GM12892 (cell line): Measurements from ENCODE around the gene MME.

Source experiments
- DNase-seq: peaks from one replicate; pipeline ENCODE4 v3.0.0; 2011; ENCODE audit not compliant: insufficient read length
- FAIRE-seq: peaks from 2 replicates; lab custom pipeline; 2011; peaks lifted over from hg19 to GRCh38; lab: Jason Lieb, UNC
- POLR2A ChIP-seq: IDR thresholded peaks from 2 replicates; pipeline ENCODE4 v1.6.1; 2011; ENCODE audit warnings: low read depth, low read length, control low read depth
- POLR2AphosphoS5 ChIP-seq: IDR thresholded peaks from 2 replicates; pipeline ENCODE4 v1.6.1; 2011; ENCODE audit warnings: low read depth, low read length, control low read depth
- TAF1 ChIP-seq: IDR thresholded peaks from 2 replicates; pipeline ENCODE4 v1.6.1; 2011; ENCODE audit warnings: low read depth, mild to moderate bottlenecking, control low read depth, low read length, borderline replicate concordance

Gene MME

DNA sequence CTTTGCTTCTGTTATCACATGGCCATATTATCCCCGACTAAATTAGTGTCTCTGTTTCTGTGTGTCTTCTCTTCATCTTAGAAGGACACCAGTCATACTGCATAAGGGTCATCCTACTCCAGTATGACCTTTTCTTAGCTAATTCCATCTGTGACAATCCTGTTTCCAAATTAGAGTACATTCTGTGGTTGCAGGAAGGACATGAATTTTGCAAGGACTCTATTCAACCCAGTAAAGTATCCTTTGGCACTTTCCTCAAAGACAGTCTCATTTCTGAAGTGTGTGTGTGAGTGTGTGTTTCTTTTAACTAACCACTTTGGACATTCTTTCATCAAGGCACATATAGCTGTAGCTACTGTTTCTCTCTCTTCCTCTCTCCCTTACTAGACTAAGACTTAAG is 15.2 kb upstream of the MME start:
- no peak for DNase-seq
- no peak for FAIRE-seq
- TF ChIP-seq TAF1 (no peak), POLR2A (no peak), POLR2AphosphoS5 (no peak)

DNA sequence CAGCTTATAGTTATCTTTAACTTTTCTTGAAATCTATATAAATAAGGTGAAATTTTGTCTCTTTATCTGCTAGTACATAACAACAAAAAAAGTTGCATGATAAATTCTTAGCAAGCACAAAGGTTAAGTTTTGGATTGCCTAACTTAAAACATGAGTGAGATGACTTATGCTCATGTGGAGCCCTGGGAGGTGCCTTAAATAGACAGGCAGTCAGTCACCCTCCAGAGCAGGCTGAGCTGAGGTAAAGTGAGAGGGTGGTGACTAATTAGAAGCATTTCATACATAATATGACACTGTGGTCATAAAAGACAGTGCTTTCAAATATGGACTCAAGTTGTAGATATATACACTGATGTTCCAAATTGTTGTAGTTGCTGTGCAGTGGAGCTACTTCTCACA is 14.6 kb upstream of the MME start:
- TF ChIP-seq POLR2A (no peak), TAF1 (no peak), POLR2AphosphoS5 (no peak)
- FAIRE-seq (no peak), DNase-seq (no peak)

DNA sequence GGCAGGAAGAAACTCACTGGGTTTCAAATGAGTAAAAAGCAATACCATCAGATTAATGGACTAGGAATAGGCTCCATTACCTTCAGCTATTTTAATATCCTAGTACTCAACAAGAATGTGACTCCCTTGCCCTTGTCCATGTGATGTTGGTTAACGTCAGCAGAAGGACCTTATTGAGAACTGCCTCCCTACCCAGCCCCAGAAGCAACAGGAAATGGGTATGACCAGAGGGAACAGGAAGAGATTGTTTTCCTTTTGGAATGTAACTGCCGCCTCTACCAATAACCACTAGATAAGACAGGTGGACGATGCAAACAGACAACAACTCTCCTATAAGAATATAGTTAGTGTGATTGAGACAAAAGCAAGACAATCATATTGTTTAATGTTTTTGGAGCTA is 10.4 kb upstream of the MME start:
- DNase-seq: no peak
- TF ChIP-seq POLR2A: no peak
- no peak for TF ChIP-seq POLR2AphosphoS5
- no peak for TF ChIP-seq TAF1
- FAIRE-seq: no peak

DNA sequence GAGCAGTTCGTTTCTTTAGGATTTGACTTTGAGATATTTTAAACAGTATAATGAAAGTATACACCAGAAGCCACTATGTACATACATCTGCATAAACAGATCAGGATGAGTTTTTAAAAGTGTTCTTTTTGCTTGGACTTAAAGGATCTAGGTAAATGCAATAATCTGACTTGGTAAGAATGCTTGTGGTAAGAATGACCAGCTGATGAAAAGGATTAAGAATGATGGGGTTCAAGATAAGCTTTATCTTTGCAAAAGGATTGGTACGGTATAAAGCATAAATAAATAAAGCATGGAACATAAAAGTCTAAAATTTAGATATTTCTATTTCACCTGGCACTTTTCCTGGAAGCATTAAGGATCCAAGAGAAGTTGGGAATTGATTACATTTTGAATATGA is 9.8 kb upstream of the MME start:
- DNase-seq (no peak), FAIRE-seq (no peak)
- TF ChIP-seq TAF1 (no peak), POLR2AphosphoS5 (no peak), POLR2A (no peak)

DNA sequence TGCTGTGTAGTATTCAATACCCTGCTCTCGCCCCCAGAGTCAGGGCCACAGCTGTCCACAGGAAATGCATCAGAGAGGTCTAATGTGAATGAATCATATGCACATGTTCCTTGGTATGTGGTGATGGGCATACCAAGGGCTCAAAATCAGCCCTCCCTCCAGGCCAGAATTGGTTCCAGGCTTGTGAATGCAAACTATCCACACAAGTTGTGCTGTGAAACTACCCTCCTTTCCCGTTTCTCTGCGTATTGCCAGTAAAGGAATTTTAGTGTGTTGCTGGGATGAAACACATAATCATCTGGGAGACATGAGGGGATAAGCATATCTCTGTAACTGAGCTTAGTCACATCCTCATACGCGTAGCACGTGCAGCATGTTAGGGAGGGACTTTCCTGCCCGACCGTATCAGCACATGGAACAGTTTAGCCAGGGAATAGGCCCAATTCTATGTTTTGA is 9.2 kb upstream of the MME start:
- DNase-seq (no peak), FAIRE-seq (no peak)
- no peak for TF ChIP-seq TAF1
- no peak for TF ChIP-seq POLR2A
- TF ChIP-seq POLR2AphosphoS5: no peak

DNA sequence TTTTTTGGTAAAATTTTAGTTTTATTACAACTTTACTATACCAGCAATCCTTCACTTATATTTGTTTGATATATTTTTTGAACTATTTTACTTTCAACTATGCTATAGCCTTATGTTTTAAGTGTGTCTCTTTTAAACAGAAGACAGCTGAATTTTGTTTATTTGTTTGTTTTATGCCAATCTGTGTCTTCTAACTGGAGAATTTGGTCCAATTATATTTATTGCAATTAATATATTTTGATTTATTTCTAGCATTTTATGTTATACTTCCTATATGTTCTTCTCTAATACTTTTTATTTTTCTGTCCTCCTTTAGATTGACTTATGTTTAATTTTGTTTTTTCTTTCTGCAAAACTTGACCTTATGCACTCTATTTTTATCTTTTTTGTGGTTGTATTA is 4.9 kb upstream of the MME start:
- no peak for FAIRE-seq

DNA sequence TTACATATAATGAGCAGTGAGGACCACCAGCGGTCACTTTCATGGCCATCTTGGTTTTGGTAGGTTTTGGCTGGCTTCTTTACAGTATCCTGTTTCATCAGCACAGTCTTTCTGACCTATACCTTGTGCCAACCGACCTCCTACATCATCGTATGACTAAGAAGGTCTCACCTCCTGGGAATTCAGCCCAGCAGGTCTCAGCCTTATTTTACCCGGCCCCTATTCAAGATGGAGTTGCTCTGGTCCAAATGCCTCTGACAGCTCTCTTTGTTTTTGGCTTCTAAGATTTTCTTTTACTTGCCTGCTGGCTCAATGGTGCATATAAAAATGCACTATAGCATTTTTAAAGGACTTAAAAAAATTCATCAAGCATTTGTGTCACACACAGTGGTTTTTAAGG is 3.2 kb upstream of the MME start:
- FAIRE-seq (no peak), DNase-seq (no peak)
- no peak for TF ChIP-seq POLR2A
- TF ChIP-seq TAF1: no peak
- no peak for TF ChIP-seq POLR2AphosphoS5

More for the DNA sequence above, 4.9 kb upstream of the MME start:
- DNase-seq: no peak
- TF ChIP-seq POLR2AphosphoS5 (no peak), POLR2A (no peak), TAF1 (no peak)

DNA sequence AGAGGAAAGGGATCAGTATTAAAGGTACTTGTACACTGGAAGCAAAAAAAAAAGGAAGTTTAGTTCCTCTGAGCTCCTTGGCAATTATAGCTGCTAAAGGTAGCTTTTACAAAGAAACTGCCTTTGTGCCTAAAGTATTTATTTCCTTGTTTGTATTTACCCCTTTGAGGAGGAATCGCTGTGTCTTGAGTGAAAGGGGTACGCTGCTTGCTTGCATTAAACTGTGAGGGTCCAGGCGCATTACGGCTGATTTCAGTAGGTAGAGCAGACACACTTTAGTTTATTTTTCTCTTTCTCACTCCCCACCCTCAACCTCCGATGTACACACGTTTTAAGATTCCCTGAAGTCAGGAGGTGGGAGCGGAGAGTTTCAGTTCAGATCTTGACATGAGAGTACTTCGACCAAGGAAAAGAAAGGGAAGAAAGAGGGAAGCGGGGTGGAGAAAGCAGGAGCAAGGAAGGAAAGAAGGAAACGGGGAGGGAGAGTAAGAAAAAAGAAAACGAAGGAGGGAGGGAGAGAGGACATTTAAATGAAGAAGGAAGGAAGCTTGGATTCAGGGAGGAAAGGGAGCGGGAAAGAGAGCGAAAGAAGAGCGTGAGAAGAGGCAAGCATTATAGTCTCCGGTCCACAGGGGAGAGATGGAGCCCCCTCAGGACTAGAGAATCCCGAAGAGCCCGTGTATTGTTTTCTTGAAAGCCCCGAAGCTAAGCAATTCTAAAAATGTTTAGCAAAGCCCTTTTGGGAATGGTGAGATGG is 1.2 kb upstream of the MME start:
- TF ChIP-seq POLR2A (no peak), TAF1 (no peak), POLR2AphosphoS5 (no peak)
- FAIRE-seq (no peak), DNase-seq (no peak)

DNA sequence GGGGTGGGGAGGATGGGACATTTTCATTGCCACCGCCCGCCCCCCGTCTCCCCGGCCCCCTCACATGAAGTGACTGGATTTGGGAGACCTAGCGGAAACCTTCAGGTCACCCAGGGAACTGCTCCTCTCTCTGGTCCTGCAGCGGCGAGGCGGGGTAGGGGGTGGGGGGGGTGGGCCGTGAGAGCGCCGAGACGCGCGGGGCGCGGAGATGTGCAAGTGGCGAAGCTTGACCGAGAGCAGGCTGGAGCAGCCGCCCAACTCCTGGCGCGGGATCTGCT is 712 bp upstream of the MME start:
- TF ChIP-seq POLR2AphosphoS5 (no peak), POLR2A (no peak), TAF1 (no peak)
- DNase-seq: no peak
- FAIRE-seq: no peak

DNA sequence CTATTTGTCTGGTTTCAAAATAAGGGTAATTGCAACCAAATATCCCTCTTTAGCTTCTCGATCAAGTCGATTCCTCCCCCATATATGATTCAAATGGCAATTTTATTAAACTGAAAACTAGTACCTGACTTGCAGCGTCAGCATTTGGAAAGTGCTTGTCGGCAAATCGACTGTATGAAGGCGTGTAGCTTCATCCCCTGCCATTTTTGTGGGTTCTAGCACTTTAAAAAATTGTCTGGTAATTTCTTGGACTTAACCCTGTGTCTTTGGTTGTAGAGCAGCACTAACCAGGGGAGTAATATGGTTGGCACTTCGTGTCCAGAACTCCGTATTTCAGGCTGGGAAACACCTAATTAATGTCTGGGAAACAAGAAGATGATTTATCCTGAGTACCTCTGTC is 573 bp downstream of the MME start:
- TF ChIP-seq TAF1 (no peak), POLR2A (no peak), POLR2AphosphoS5 (no peak)
- DNase-seq (no peak), FAIRE-seq (no peak)

DNA sequence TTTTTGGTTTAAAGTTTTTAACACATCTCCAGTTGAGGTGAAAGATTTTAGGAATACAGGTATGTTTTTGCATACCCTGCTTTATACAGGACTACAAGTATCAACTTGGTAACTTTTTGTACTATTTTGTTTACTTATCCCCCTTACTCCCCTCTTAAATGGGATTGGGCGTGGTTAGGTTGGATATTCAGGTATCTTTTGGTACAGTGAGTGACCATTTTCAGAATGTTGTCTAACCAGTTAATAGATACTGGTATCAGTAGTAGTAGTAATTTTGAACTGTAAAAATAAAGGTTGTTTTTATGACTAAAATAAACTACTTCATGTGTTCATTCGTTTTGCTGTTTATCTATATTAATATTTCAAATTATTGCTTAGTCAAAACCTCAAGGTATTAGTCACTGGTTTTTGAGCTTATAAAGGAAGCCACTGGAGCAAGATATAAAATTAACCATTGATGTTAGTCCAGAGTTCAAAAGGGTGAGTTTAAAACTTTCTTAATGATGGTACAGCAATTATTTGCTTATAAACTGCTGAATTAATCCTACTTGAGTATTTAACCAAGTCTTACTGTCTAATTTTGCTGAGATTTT is 3.3 kb downstream of the MME start:
- DNase-seq (no peak), FAIRE-seq (no peak)
- TF ChIP-seq TAF1 (no peak), POLR2AphosphoS5 (no peak), POLR2A (no peak)

DNA sequence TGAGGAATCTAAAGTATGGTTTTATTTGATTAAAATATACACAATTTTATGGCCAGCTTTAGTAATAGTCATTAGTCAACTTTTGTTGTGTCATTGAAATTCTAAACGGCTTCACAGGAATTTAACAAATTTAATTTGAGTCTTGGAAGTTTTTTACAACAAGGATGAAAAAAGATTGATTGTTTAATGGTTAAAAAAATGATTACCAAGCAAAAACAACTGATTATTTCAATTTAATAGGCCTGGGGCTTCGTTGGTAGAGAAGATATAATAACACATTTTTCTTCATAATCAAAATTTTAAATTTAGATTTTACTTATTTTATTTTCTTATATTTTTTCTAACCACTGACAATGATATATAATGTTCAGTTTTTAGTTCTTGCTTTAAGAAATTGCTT is 4.4 kb downstream of the MME start:
- FAIRE-seq (no peak), DNase-seq (no peak)

DNA sequence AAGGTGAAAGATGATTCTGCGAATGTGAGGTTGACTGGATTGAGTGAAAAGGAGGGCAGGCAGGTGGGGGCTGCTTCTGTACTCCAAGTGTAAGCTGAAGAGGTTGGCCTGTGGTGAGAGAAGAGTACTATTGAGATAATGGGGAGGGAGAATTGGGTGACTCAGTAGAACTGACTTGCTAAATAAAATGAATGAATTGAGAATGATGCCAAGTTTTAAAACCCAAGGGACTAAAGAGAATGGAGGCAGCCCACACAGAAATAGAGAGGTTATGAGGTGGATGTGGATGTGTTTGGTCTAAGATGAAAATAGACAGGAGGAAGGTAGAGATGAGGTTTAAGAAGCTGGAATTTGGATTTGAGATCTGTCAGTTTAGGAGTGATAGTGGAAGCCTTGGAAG is 5.9 kb downstream of the MME start:
- TF ChIP-seq POLR2AphosphoS5 (no peak), TAF1 (no peak), POLR2A (no peak)
- no peak for DNase-seq
- no peak for FAIRE-seq

More for the DNA sequence above, 4.4 kb downstream of the MME start:
- no peak for TF ChIP-seq POLR2AphosphoS5
- no peak for TF ChIP-seq TAF1
- TF ChIP-seq POLR2A: no peak
